Naive B cell (primary cell): ENCODE results near the gene PARVA. TPM values are rescaled to one million over a fixed set of nuclear protein-coding genes. Genes with fewer than 3 reads are reported as not detected.

Experiments
- ATAC-seq, 2 donors: fragments of 150-1000 bp; cut with Tn5 transposase; 2 replicates each; pipeline ENCODE4 v1.10.0; 2021; ENCODE audit warnings: low read depth in 2 of 2, mild to moderate bottlenecking in 2 of 2, moderate library complexity in 2 of 2
- DNase-seq: peaks from one replicate; pipeline ENCODE4 v3.0.0; 2022
- H3K27ac Mint-ChIP-seq, 6 donors: one replicate each; pipeline ENCODE4 v1.8.0; 2020 to 2022; ENCODE audit warnings: mild to moderate bottlenecking in 6 of 6, mixed read lengths in 6 of 6, moderate library complexity in 5 of 6, inconsistent platforms in 2 of 6
- H3K27me3 Mint-ChIP-seq, 3 donors: one replicate each; pipeline ENCODE4 v1.8.0; 2021 to 2022; ENCODE audit warnings: mixed read lengths in 3 of 3, mild to moderate bottlenecking in 1 of 3
- H3K36me3 Mint-ChIP-seq, 2 donors: one replicate each; pipeline ENCODE4 v1.8.0; 2020 to 2022; ENCODE audit warnings: mixed read lengths in 2 of 2, inconsistent platforms in 1 of 2, mild to moderate bottlenecking in 1 of 2
- H3K4me1 Mint-ChIP-seq, 3 donors: one replicate each; pipeline ENCODE4 v1.8.0; 2020 to 2022; ENCODE audit warnings: mixed read lengths in 3 of 3, inconsistent platforms in 1 of 3, mild to moderate bottlenecking in 1 of 3, moderate library complexity in 1 of 3
- H3K4me3 Mint-ChIP-seq, 8 donors: one replicate each; pipeline ENCODE4 v1.8.0; 2020 to 2022; ENCODE audit warnings: mild to moderate bottlenecking in 8 of 8, mixed read lengths in 8 of 8, moderate library complexity in 8 of 8, inconsistent platforms in 2 of 8
- H3K9me3 Mint-ChIP-seq, 7 donors: one replicate each; pipeline ENCODE4 v1.8.0; 2020 to 2022; ENCODE audit warnings: mixed read lengths in 7 of 7, mild to moderate bottlenecking in 5 of 7, inconsistent platforms in 2 of 7, moderate library complexity in 1 of 7
- polyA plus RNA-seq, 6 donors: library from polyadenylated mRNA; unstranded; fragments of 300-500 nt; fragmentation: Illumina TruSeq; gene quantifications; one replicate each; pipeline ENCODE4 v1.2.3, GENCODE V29; 2021; ENCODE audit warnings: low read depth in 6 of 6

Gene PARVA
- polyA plus RNA-seq, 6 donors from 2014 or later, result not detected

- Mint-ChIP-seq H3K4me1 (no peaks in the 10 kb centered on the region), H3K36me3 (no peaks in the 10 kb centered on the region), H3K27ac (no peak overlapping the region), H3K27me3 (peaks cover 0 to 5% (median 0%) of the 10 kb centered on the region in 3 donors), H3K4me3 (no peak overlapping the region), H3K9me3 (peaks cover 0 to 4% (median 0%) of the 10 kb centered on the region in 7 donors)
- ATAC-seq (no peak), DNase-seq (no peak)
These were observed 124.7 kb downstream of the PARVA start for GRCh38 chr11:12502046-12502445.

GRCh38 chr11:12503039-12503484 is 125.7 kb downstream of the PARVA start:
- Mint-ChIP-seq H3K27me3 (peaks cover 0 to 5% (median 0%) of the 10 kb centered on the region in 3 donors), H3K9me3 (peaks cover 0 to 4% (median 0%) of the 10 kb centered on the region in 7 donors), H3K36me3 (no peaks in the 10 kb centered on the region), H3K27ac (peak overlapping the region in 1 of 6 donors; percentile 18), H3K4me3 (no peak overlapping the region), H3K4me1 (no peaks in the 10 kb centered on the region)
- ATAC-seq (no peak), DNase-seq (no peak)

- Mint-ChIP-seq H3K4me1 (no peaks in the 10 kb centered on the region), H3K27me3 (peaks cover 0 to 5% (median 0%) of the 10 kb centered on the region in 3 donors), H3K4me3 (no peak overlapping the region), H3K36me3 (no peaks in the 10 kb centered on the region), H3K9me3 (peaks cover 0 to 4% (median 0%) of the 10 kb centered on the region in 7 donors), H3K27ac (no peak overlapping the region)
- DNase-seq (no peak), ATAC-seq (no peak)
These were observed 126.5 kb downstream of the PARVA start for GRCh38 chr11:12503886-12504285.

- no peak for ATAC-seq
These were observed 127.8 kb downstream of the PARVA start for GRCh38 chr11:12505183-12505582.

GRCh38 chr11:12506404-12506921 is 129.1 kb downstream of the PARVA start:
- no peaks in the 10 kb centered on the region for H3K36me3 Mint-ChIP-seq
- no peak for ATAC-seq
- H3K9me3 Mint-ChIP-seq, result peaks cover 0 to 4% (median 1%) of the 10 kb centered on the region in 7 donors
- no peak overlapping the region for H3K4me3 Mint-ChIP-seq
- no peak for DNase-seq
- H3K27ac Mint-ChIP-seq, result no peak overlapping the region
- peaks cover 0 to 5% (median 0%) of the 10 kb centered on the region in 3 donors for H3K27me3 Mint-ChIP-seq
- H3K4me1 Mint-ChIP-seq, result no peaks in the 10 kb centered on the region

More at GRCh38 chr11:12505183-12505582, 127.8 kb downstream of the PARVA start:
- Mint-ChIP-seq H3K36me3 (no peaks in the 10 kb centered on the region), H3K4me1 (no peaks in the 10 kb centered on the region), H3K9me3 (peaks cover 0 to 4% (median 0%) of the 10 kb centered on the region in 7 donors), H3K27me3 (peaks cover 0 to 5% (median 0%) of the 10 kb centered on the region in 3 donors), H3K27ac (no peak overlapping the region), H3K4me3 (no peak overlapping the region)
- DNase-seq, result no peak

GRCh38 chr11:12507391-12507790 is 130.0 kb downstream of the PARVA start:
- Mint-ChIP-seq H3K36me3 (no peaks in the 10 kb centered on the region), H3K27ac (no peak overlapping the region), H3K4me3 (no peak overlapping the region), H3K4me1 (no peaks in the 10 kb centered on the region), H3K9me3 (peaks cover 0 to 5% (median 1%) of the 10 kb centered on the region in 7 donors), H3K27me3 (peaks cover 0 to 5% (median 0%) of the 10 kb centered on the region in 3 donors)
- DNase-seq, result no peak
- no peak for ATAC-seq

- Mint-ChIP-seq H3K4me3 (peak overlapping the region in 1 of 8 donors; percentile 55), H3K4me1 (no peaks in the 10 kb centered on the region), H3K27ac (peak overlapping the region in 1 of 6 donors; percentile 16), H3K9me3 (peaks cover 0 to 5% (median under 1%) of the 10 kb centered on the region in 7 donors), H3K27me3 (peaks cover 0 to 5% (median 2%) of the 10 kb centered on the region in 3 donors), H3K36me3 (no peaks in the 10 kb centered on the region)
- ATAC-seq (no peak), DNase-seq (no peak)
These were observed 130.9 kb downstream of the PARVA start for GRCh38 chr11:12508151-12508751.

GRCh38 chr11:12509371-12509770 is 132.0 kb downstream of the PARVA start:
- no peaks in the 10 kb centered on the region for H3K36me3 Mint-ChIP-seq
- DNase-seq, result no peak
- peaks cover 0 to 5% (median 0%) of the 10 kb centered on the region in 7 donors for H3K9me3 Mint-ChIP-seq
- H3K27me3 Mint-ChIP-seq, result peaks cover 0 to 7% (median 5%) of the 10 kb centered on the region in 3 donors
- no peak for ATAC-seq
- no peak overlapping the region for H3K4me3 Mint-ChIP-seq
- H3K4me1 Mint-ChIP-seq, result no peaks in the 10 kb centered on the region
- H3K27ac Mint-ChIP-seq, result peak overlapping the region in 1 of 6 donors; percentile 59

GRCh38 chr11:12512132-12512531 is 134.8 kb downstream of the PARVA start:
- ATAC-seq, result no peak
- no peaks in the 10 kb centered on the region for H3K4me1 Mint-ChIP-seq
- H3K4me3 Mint-ChIP-seq, result no peak overlapping the region
- peaks cover 0 to 5% (median 0%) of the 10 kb centered on the region in 7 donors for H3K9me3 Mint-ChIP-seq
- no peaks in the 10 kb centered on the region for H3K36me3 Mint-ChIP-seq
- H3K27me3 Mint-ChIP-seq, result peaks cover 0 to 7% (median 5%) of the 10 kb centered on the region in 3 donors
- no peak for DNase-seq
- no peak overlapping the region for H3K27ac Mint-ChIP-seq

- Mint-ChIP-seq H3K4me3 (no peak overlapping the region), H3K4me1 (no peaks in the 10 kb centered on the region)
- no peak for ATAC-seq
These were observed 135.5 kb downstream of the PARVA start for GRCh38 chr11:12512826-12513395.

GRCh38 chr11:12516387-12517105 is 139.2 kb downstream of the PARVA start:
- no peak overlapping the region for H3K27ac Mint-ChIP-seq
- no peaks in the 10 kb centered on the region for H3K4me1 Mint-ChIP-seq
- H3K27me3 Mint-ChIP-seq, result peaks cover 0 to 7% (median 0%) of the 10 kb centered on the region in 3 donors
- H3K9me3 Mint-ChIP-seq, result peaks cover 0 to 3% (median 0%) of the 10 kb centered on the region in 7 donors
- H3K36me3 Mint-ChIP-seq, result no peaks in the 10 kb centered on the region
- ATAC-seq, result no peak
- no peak for DNase-seq
- no peak overlapping the region for H3K4me3 Mint-ChIP-seq

More at GRCh38 chr11:12512826-12513395, 135.5 kb downstream of the PARVA start:
- peaks cover 0 to 5% (median 0%) of the 10 kb centered on the region in 7 donors for H3K9me3 Mint-ChIP-seq
- no peak overlapping the region for H3K27ac Mint-ChIP-seq
- no peaks in the 10 kb centered on the region for H3K36me3 Mint-ChIP-seq
- peaks cover 0 to 7% (median 0%) of the 10 kb centered on the region in 3 donors for H3K27me3 Mint-ChIP-seq
- DNase-seq, result no peak

- H3K27me3 Mint-ChIP-seq, result peaks cover 0 to 7% (median 0%) of the 10 kb centered on the region in 3 donors
- no peaks in the 10 kb centered on the region for H3K36me3 Mint-ChIP-seq
- no peak overlapping the region for H3K27ac Mint-ChIP-seq
- no peak overlapping the region for H3K4me3 Mint-ChIP-seq
- no peaks in the 10 kb centered on the region for H3K4me1 Mint-ChIP-seq
- DNase-seq (no peak), ATAC-seq (no peak)
- peaks cover 0 to under 1% (median 0%) of the 10 kb centered on the region in 7 donors for H3K9me3 Mint-ChIP-seq
These were observed 139.9 kb downstream of the PARVA start for GRCh38 chr11:12517306-12517705.

GRCh38 chr11:12517741-12518140 is 140.4 kb downstream of the PARVA start:
- no peak for DNase-seq
- no peaks in the 10 kb centered on the region for H3K4me1 Mint-ChIP-seq
- no peak overlapping the region for H3K27ac Mint-ChIP-seq
- H3K27me3 Mint-ChIP-seq, result peaks cover 0 to 7% (median 0%) of the 10 kb centered on the region in 3 donors
- no peak overlapping the region for H3K4me3 Mint-ChIP-seq
- ATAC-seq, result no peak
- H3K9me3 Mint-ChIP-seq, result no peaks in the 10 kb centered on the region
- no peaks in the 10 kb centered on the region for H3K36me3 Mint-ChIP-seq
